Upper lobe of left lung (tissue), 4 donors: ENCODE results near the gene SEZ6L.

Source experiments
- EP300 ChIP-seq, 4 donors: sonication (generic); formaldehyde crosslinking; IDR thresholded peaks; one replicate each; pipeline ENCODE4 v1.5.1; 2017; ENCODE audit warnings: antibody characterized with exemption in 4 of 4, control low read depth in 2 of 4
- POLR2A ChIP-seq, 4 donors: fragments of 450-650 bp; IDR thresholded peaks; one replicate each; pipeline ENCODE4 v1.5.1; 2016 to 2017; ENCODE audit warnings: antibody characterized with exemption in 4 of 4, mild to moderate bottlenecking in 2 of 4
- POLR2AphosphoS5 ChIP-seq, 2 donors: sonication (generic); formaldehyde crosslinking; IDR thresholded peaks; one replicate each; pipeline ENCODE4 v1.5.1; 2017; ENCODE audit warnings: antibody characterized with exemption in 2 of 2
- TF ChIP-seq, protein P1 (sequence below), 6 experiments: fragments of 450-650 bp in 4 of 6; fragments of 200-600 bp in 2 of 6; sonication (generic) in 2 of 6; IDR thresholded peaks; one replicate each; pipeline ENCODE4 v1.5.1; 2016 to 2019; ENCODE audit warnings: antibody characterized with exemption in 6 of 6

DNA sequence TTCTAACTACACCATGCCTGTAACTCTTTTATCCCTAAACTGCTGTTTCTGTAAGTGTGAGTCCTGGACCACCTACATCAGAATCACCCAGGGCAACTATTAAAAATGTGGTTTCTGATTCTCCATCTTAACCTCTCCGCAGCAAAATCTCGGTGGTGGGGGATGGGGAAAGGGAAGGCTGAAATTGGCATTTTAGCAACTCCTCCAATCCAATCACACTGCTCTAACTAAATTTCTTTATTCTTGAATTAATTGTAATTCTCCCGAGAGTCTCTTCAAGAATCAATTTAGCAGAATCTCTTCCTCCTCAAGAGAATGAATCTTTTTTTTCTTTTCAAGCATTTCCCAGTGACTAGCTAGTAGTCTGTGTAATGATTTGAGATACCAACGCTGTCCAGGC, 36.2 kb downstream of the SEZ6L start:
- TF ChIP-seq EP300 (IDR thresholded peaks at IDR 0.05) (no peak), POLR2A (IDR thresholded peaks at IDR 0.05) (no peak), POLR2AphosphoS5 (IDR thresholded peaks at IDR 0.05) (no peak)
- TF ChIP-seq, protein P1, sequence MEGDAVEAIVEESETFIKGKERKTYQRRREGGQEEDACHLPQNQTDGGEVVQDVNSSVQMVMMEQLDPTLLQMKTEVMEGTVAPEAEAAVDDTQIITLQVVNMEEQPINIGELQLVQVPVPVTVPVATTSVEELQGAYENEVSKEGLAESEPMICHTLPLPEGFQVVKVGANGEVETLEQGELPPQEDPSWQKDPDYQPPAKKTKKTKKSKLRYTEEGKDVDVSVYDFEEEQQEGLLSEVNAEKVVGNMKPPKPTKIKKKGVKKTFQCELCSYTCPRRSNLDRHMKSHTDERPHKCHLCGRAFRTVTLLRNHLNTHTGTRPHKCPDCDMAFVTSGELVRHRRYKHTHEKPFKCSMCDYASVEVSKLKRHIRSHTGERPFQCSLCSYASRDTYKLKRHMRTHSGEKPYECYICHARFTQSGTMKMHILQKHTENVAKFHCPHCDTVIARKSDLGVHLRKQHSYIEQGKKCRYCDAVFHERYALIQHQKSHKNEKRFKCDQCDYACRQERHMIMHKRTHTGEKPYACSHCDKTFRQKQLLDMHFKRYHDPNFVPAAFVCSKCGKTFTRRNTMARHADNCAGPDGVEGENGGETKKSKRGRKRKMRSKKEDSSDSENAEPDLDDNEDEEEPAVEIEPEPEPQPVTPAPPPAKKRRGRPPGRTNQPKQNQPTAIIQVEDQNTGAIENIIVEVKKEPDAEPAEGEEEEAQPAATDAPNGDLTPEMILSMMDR (IDR thresholded peaks at IDR 0.05): no peak
